HG03175 (cell line): Measurements from ENCODE around the gene SHF.

ENCODE experiments used
- ATAC-seq: cut with Tn5 transposase; IDR thresholded peaks from one replicate; pipeline ENCODE4 v1.9.1; 2021; ENCODE audit warnings: mild to moderate bottlenecking, moderate library complexity; ENCODE audit not compliant: unreplicated experiment

The SHF gene

GRCh38 chr15:45130291-45131000 lies 57.3 kb downstream of the SHF start:
- ATAC-seq, result no peak

DNA sequence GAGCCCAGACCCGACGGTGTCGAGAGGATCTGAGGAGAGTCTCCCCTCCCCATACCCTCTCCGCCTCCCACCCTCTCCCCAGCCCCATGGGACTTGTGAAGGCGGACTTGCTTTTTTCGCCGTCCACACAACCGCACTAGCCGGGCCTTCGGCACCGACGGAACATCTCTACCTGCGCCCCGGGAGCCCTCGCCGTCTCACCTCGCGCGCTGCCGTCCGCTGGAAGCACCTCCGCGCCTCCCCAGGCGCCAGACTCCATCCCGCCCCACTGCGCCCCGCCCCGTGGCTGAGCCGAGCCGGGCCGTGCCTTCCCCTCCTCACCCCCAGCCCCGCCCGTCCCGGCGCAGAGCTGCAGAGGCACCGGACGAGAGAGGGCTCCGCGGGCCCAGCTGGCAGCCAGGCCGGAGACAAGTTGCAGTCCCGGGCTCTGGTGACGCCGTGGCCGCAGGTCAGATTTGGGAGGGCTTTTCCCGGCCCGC lies 58.1 kb downstream of the SHF start, which contains the start of the genes DUOX1 and DUOXA1:
Gene DUOX1, plus strand, starts transcription at position 344 of the 479 bp plus-strand sequence. CDS start 1,973 bp downstream, outside the sequence.
Gene DUOXA1, minus strand, starts transcription at position 229 of the 479 bp plus-strand sequence. CDS start 6,865 bp downstream, outside the sequence.
- ATAC-seq, result no peak

DNA sequence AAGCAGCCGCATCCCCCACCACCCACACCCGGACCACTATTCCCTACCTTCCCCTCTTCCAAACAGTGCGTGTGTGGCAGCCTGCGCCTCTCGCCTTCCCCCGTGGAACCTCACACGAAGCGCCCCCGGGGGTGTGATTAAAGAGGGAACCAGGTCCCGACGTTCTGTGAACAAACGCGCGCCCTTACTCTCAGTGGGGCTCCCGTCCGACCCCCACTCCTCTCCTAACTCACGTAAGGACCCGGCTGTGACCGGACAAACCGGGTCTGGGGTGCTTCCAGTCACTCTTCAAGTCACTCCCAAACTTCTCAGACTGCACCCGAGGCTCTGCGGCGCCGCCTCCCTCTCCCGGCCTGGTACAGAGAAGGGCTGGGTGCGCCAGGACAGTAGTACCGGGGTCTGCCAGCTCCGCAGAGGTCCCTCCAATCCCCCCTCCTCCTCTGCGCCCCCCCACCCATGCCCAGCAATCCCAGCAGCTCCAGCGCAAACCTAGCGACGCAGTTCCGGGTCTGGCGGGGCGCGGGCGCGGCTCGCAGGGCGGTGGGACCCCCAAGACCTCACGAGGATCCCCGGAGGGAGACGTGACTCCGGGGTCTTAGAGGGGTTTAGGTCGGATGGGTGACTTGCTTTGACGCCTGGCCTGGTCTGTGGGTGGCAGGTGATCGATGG lies 58.7 kb downstream of the SHF start:
- ATAC-seq, result no peak

DNA sequence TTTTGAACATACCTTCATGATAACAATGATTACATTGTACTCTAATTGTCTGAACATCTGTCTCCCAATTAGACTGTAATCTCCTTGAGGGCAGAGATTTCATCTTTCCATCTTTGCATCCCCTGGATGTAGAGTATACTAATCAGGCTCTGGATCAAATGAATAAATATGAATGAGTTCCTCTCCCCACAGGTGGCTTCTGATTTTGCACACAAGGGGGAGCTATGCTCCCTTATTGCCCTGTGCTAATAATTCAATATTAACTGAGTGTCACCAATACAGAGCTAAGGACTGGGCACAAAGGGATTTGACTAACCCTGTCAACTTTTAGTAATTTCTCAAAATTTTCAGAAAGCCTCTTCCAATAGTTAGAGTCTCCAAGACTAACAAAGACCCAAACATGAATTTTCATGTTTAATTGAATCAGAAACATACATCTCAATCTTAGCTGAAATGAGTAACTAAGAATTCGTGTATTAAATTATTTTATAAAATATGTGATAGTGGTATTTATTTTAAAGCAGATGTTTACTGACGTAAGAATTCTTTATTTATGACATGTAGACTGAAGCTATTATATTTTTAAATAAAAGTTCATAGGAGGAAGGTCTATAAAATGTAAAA lies 61.1 kb downstream of the SHF start:
- ATAC-seq, result no peak

DNA sequence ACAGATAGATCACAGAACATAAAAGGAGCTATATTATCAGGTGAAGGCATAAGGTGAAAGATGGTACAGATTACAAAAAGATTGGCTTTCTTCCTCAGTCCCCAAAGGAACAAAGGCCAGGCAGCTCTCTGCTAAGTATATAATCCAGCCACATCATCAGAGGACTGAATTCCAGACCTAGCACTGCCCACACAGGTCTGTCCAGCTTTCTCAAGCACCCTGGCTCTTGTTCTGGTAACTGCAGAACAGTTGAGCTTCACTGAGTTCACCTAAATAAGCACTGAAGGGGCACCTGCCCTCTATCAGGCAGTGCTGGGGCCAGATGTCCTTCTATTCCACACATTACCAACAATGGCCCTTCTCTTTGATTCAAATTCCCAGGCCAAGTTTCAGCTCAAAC lies 64.4 kb downstream of the SHF start:
- no peak for ATAC-seq

DNA sequence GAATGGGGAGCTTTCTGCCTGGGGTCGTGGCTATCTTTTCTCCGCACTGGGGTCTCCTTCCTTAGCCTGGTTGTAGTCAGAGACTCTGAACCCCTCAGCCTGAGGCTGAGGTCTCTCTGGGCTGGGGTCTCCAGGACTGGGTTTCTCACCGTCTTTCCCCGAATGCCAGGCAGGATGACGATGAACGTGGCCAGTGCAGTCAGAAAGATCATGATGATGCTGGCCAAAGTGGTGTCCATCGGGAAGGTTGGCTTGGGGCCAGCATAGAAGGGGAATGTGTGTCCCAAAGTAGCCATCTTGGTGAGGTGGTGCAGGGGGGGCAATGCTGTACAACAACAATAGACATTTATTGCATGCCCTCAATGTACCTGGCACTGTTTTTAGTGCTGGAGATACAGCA lies 65.0 kb downstream of the SHF start:
- ATAC-seq, result no peak

- ATAC-seq, result no peak
These were observed 65.9 kb downstream of the SHF start for GRCh38 chr15:45121706-45122417.

- no peak for ATAC-seq
These were observed 66.7 kb downstream of the SHF start for GRCh38 chr15:45121020-45121419.

DNA sequence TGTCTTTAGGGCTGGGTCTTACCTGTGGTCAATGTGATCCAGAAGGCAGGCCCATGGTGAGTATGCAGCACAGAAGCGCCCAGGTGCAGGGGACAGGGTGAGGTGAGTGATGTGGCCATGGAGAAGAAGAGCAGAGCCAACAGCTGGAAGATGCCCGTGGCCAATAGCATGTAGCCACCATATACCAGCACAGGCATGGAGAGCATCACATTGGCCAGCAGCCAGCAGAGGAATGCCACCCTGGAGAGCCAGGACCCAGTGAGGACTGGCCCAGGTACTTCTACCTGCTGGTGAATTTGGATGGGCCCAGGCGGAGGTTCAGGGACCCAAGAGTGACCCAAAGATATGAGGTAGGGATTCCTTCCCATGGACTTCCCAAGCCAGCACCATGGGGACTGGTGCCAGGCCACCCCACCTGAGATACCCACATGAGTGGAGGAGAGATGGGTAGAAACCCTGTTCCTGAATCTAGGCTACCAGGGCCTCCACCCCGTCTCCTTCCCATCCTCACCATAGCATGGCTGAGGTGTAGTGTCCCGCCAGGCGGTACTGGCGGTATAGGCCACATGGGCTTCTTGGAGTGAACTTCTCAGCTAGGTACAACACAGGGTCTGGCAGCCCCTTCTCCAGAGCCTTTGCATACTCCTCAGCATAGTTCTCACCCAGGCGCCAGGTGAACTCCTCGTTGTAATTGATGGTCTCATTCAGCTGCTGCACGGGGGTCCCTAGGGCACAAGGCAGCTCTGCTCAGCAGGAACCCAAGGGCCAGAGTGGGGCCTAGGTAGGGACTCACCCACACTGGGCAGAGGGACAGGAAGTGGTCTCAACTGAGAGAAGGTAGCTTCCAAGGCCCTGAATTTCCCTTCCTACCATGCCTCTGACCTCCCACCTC lies 67.4 kb downstream of the SHF start:
- ATAC-seq, result no peak

- ATAC-seq, result no peak
These were observed 68.8 kb downstream of the SHF start for GRCh38 chr15:45118996-45119395.

DNA sequence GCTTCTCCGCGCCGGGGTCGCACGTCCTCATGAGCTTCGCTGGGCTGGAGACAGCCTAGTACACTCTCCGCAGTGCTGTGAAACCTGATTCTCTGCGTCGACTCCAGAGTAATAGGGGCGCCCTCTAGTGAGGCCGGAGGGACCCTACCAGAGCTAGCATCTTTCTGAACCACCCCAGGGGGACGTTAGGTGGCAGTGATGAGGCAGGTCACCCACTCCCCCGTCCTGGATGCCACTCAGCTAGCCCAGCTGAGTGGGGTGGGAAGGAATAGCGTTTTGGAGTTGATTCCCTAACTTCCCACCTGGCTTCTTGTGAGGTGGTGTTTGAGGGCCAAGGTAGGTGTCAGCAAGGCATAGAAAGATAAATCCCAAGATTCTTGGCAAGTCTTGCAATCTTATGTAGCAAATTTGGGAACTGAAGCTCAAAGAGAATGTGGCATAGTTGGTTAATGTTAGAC lies 69.6 kb downstream of the SHF start:
- peak; percentile 94 for ATAC-seq

GRCh38 chr15:45117308-45118130 lies 70.2 kb downstream of the SHF start:
- ATAC-seq, result peak; percentile 10
